ENCODE results near the gene STK17B.

GRCh38 chr2:196213252-196213980 is 42.0 kb upstream of the STK17B start:
- TF ChIP-seq, protein P1, sequence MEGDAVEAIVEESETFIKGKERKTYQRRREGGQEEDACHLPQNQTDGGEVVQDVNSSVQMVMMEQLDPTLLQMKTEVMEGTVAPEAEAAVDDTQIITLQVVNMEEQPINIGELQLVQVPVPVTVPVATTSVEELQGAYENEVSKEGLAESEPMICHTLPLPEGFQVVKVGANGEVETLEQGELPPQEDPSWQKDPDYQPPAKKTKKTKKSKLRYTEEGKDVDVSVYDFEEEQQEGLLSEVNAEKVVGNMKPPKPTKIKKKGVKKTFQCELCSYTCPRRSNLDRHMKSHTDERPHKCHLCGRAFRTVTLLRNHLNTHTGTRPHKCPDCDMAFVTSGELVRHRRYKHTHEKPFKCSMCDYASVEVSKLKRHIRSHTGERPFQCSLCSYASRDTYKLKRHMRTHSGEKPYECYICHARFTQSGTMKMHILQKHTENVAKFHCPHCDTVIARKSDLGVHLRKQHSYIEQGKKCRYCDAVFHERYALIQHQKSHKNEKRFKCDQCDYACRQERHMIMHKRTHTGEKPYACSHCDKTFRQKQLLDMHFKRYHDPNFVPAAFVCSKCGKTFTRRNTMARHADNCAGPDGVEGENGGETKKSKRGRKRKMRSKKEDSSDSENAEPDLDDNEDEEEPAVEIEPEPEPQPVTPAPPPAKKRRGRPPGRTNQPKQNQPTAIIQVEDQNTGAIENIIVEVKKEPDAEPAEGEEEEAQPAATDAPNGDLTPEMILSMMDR (IDR thresholded peaks at IDR 0.05; ENCODE audit: borderline replicate concordance, extremely low read depth, low read length, poor library complexity, severe bottlenecking), result no peak
- no peak for TF ChIP-seq EZH2 (IDR thresholded peaks at IDR 0.05; ENCODE audit: borderline replicate concordance, low read depth, low read length, severe bottlenecking)
